Parathyroid adenoma (tissue), 2 donors: Measurements from ENCODE around the gene DSCAML1.

Source experiments
- H2AFZ ChIP-seq: fragments of 300-600 bp; sonication (generic); one replicate; pipeline ENCODE4 v1.7.0; 2017; ENCODE audit warnings: antibody characterized with exemption, mild to moderate bottlenecking
- H3K27ac ChIP-seq: fragments of 300-600 bp; sonication (generic); one replicate; pipeline ENCODE4 v1.7.0; 2017
- H3K27me3 ChIP-seq: fragments of 300-600 bp; sonication (generic); one replicate; pipeline ENCODE4 v1.7.0; 2017; ENCODE audit warnings: low read length; ENCODE audit not compliant: control insufficient read depth, insufficient read depth
- H3K36me3 ChIP-seq: fragments of 300-600 bp; sonication (generic); one replicate; pipeline ENCODE4 v1.7.0; 2017; ENCODE audit warnings: low read length; ENCODE audit not compliant: control insufficient read depth, insufficient read depth
- H3K4me1 ChIP-seq: fragments of 300-600 bp; sonication (generic); one replicate; pipeline ENCODE4 v1.7.0; 2017; ENCODE audit warnings: control low read depth
- H3K4me2 ChIP-seq: fragments of 300-600 bp; sonication (generic); one replicate; pipeline ENCODE4 v1.7.0; 2017; ENCODE audit warnings: low read length
- H3K4me3 ChIP-seq: fragments of 300-600 bp; sonication (generic); one replicate; pipeline ENCODE4 v1.7.0; 2017; ENCODE audit warnings: low read depth, low read length
- H3K79me2 ChIP-seq: fragments of 300-600 bp; sonication (generic); one replicate; pipeline ENCODE4 v1.7.0; 2017; ENCODE audit warnings: control low read depth
- H3K9ac ChIP-seq: fragments of 300-600 bp; sonication (generic); one replicate; pipeline ENCODE4 v1.7.0; 2017; ENCODE audit warnings: mild to moderate bottlenecking
- H3K9me3 ChIP-seq: fragments of 300-600 bp; sonication (generic); one replicate; pipeline ENCODE4 v1.7.0; 2017; ENCODE audit warnings: low read length; ENCODE audit not compliant: control insufficient read depth
- CTCF ChIP-seq: fragments of 300-600 bp; sonication (generic); IDR thresholded peaks from one replicate; pipeline ENCODE4 v1.7.0; 2017; ENCODE audit warnings: antibody characterized with exemption, mild to moderate bottlenecking
- donor health status: primary hyperparathyroidism.

DSCAML1 gene

DNA sequence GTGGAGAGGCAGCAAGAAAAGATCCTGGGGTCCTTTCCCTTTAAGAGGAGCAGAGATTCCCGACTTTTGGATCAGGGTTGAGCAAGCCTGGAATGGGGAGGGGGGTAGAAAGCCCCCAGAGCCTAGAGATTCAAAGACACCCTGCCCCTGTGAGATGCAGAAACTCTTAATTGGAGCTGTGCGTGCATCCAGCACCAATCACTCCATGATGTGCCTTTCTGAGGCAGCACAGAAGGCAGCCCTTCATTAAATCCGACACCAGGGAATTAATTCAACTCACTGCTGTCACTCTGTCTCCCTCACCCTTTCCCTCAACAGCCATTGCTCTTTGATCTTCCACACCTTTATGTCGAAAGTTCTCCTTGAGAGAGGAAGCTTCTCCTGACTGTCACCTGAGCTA is 43.0 kb downstream of the DSCAML1 start:
- H3K4me2 ChIP-seq = no peak overlapping the region
- no peaks in the 10 kb centered on the region for H3K79me2 ChIP-seq
- H3K27me3 ChIP-seq = no peaks in the 10 kb centered on the region
- H3K36me3 ChIP-seq = no peaks in the 10 kb centered on the region
- H3K4me3 ChIP-seq = no peak overlapping the region
- no peak for TF ChIP-seq CTCF
- H3K9me3 ChIP-seq = no peaks in the 10 kb centered on the region
- no peak overlapping the region for H3K9ac ChIP-seq
- no peak overlapping the region for H2AFZ ChIP-seq
- H3K27ac ChIP-seq = no peak overlapping the region
- H3K4me1 ChIP-seq = no peaks in the 10 kb centered on the region

GRCh38 chr11:117752721-117753237 is 44.2 kb downstream of the DSCAML1 start:
- Histone ChIP-seq H3K4me2 (no peak overlapping the region), H3K27ac (no peak overlapping the region)

GRCh38 chr11:117752071-117752470 is 44.9 kb downstream of the DSCAML1 start:
- no peak overlapping the region for H2AFZ ChIP-seq
- H3K9ac ChIP-seq = no peak overlapping the region
- no peak overlapping the region for H3K27ac ChIP-seq

More at GRCh38 chr11:117752721-117753237, 44.2 kb downstream of the DSCAML1 start:
- Histone ChIP-seq H3K4me1 (no peaks in the 10 kb centered on the region), H3K27me3 (no peaks in the 10 kb centered on the region), H3K36me3 (no peaks in the 10 kb centered on the region), H2AFZ (no peak overlapping the region), H3K9ac (no peak overlapping the region), H3K4me3 (no peak overlapping the region), H3K9me3 (no peaks in the 10 kb centered on the region), H3K79me2 (no peaks in the 10 kb centered on the region)
- no peak for TF ChIP-seq CTCF

GRCh38 chr11:117750916-117751662 is 45.9 kb downstream of the DSCAML1 start:
- H3K4me3 ChIP-seq = no peak overlapping the region
- no peaks in the 10 kb centered on the region for H3K36me3 ChIP-seq
- H3K79me2 ChIP-seq = no peaks in the 10 kb centered on the region
- TF ChIP-seq CTCF = no peak
- H3K9me3 ChIP-seq = no peaks in the 10 kb centered on the region
- H3K27me3 ChIP-seq = no peaks in the 10 kb centered on the region
- no peaks in the 10 kb centered on the region for H3K4me1 ChIP-seq
- H2AFZ ChIP-seq = no peak overlapping the region
- H3K9ac ChIP-seq = no peak overlapping the region
- no peak overlapping the region for H3K27ac ChIP-seq
- no peak overlapping the region for H3K4me2 ChIP-seq

More at GRCh38 chr11:117752071-117752470, 44.9 kb downstream of the DSCAML1 start:
- H3K4me1 ChIP-seq = no peaks in the 10 kb centered on the region
- H3K4me3 ChIP-seq = no peak overlapping the region
- no peaks in the 10 kb centered on the region for H3K27me3 ChIP-seq
- no peaks in the 10 kb centered on the region for H3K9me3 ChIP-seq
- no peaks in the 10 kb centered on the region for H3K36me3 ChIP-seq
- H3K4me2 ChIP-seq = no peak overlapping the region
- H3K79me2 ChIP-seq = no peaks in the 10 kb centered on the region
- TF ChIP-seq CTCF = no peak

DNA sequence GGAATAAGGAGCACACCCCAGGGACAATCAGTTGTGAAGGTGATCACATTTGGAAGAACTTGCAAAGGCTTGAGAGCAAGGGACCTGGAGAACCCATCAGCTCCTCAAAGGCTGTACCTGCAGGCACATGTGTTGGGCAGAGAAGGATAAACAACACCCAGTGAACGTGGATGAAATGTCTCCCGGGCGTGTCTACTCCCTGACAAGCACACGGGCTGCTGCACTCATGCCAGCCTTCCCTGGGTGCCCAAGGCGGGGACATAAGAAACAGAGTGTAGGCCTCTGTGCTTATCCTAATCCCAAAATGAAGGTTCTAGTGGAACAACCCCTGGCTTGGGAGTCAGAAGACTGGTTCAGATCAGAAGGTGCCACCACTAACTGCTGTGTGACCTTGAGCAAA is 46.7 kb downstream of the DSCAML1 start:
- Histone ChIP-seq H3K4me3 (no peak overlapping the region), H3K27me3 (no peaks in the 10 kb centered on the region), H3K36me3 (no peaks in the 10 kb centered on the region), H3K9ac (no peak overlapping the region), H3K79me2 (no peaks in the 10 kb centered on the region), H2AFZ (no peak overlapping the region), H3K9me3 (no peaks in the 10 kb centered on the region), H3K4me1 (no peaks in the 10 kb centered on the region), H3K27ac (no peak overlapping the region), H3K4me2 (no peak overlapping the region)
- no peak for TF ChIP-seq CTCF
